NCI-H748 treated with DMSO at 0.1 percent for 48 hours (cell line): Measurements from ENCODE around the gene ADAMTS4.

ENCODE experiments used
- DNase-seq: peaks from one replicate; lab custom pipeline; 2025; lab: John Stamatoyannopoulos, UW

Gene ADAMTS4

DNA sequence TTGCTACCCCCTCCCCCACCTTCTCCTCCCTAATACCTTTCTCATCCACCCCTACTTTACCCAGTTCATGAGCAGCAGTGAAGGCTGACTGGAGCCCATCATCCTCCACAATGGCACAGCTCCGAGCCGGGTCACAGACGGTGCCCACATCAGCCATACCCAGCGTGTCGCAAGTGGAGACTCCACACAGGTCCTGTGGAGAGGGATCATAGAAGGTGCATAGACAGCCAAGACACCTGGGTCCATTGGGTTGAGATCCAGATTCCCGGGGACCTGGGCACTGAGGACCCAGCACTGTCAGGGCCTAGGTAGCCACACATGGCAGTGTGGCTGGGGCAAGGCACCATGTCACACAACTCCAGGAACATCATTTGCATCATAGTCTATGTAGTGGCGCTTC lies 2.7 kb downstream of the ADAMTS4 start:
- DNase-seq: no peak

GRCh38 chr1:161195171-161195570 lies 3.7 kb downstream of the ADAMTS4 start:
- no peak for DNase-seq

DNA sequence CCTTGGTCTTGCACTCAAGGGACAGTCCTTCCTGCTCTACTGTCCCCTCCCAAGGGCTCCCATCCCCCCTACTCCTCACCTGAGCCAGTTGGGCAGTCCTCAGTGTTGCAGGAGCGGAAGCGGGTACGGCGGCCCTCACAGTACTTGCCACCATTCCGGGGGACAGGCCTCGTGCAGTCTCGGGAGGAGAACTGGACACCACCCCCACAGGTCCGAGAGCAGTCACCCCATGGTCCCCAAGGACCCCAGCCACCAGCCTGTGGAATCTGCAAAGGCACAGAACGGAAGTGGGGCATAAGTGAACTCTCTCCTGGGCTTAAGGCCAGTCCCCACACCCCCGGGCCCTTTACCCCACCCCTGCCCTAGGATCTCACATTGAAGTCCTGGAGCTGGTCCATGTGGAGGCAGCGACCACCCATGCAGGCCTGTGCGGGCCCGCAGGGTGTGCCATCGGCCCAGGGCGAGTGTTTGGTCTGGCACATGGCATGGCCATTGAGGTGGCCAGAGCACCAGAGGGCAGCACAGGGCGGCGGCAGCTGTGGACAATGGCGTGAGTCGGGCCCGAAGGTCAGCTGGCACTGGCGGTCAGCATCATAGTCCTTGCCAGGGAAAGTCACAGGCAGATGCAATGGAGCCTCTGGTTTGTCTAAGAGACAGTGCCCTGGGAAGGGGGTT lies 5.2 kb downstream of the ADAMTS4 start:
- DNase-seq: no peak

GRCh38 chr1:161192476-161193465 lies 6.1 kb downstream of the ADAMTS4 start:
- DNase-seq: peak; percentile 39

DNA sequence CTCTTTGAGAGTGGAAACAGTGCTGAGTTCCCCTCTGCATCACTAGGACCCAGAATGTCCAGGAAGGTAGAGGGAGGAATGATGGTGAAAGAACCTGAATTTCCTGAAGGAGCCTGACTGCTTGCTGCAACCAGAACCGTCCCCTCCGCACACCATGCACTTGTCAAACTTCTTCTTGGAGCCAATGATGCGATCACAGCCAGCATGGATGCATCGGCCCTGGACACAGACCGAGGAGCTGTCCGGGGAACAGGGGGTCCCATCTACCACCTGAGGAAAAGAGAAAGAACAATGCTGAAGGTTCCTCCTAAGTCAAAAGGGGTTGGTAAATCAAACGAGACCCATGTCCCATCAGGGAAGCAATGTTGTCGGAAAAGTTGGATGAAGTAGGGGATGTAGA lies 6.9 kb downstream of the ADAMTS4 start:
- no peak for DNase-seq

DNA sequence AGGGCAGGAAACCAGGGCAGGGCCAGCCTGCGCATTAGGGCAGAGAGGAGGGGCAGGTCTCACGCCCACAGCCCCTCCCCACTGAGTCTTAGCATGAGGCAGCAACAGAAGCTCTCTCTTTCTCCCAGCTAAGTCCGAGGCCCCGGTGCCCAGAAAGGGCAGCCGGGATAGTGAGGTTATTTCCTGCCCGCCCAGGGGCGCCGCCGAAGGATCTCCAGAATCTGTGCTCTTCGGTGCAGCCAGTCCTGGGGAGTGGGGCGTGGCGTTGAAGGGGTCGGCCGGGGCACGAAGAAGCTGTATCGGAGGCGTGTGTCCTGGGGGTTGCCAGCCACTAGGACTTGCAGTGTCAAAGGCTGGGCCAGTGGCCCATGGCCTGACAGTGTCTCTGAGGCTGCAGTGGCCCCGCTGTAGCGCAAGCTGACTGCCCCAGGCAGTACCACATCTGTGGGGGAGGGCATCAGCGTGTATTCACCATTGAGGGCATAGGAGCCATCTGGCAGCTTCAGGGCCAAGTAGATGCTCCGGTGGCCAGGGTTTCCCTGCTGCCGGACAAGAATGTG lies 7.8 kb downstream of the ADAMTS4 start:
- DNase-seq: no peak

DNA sequence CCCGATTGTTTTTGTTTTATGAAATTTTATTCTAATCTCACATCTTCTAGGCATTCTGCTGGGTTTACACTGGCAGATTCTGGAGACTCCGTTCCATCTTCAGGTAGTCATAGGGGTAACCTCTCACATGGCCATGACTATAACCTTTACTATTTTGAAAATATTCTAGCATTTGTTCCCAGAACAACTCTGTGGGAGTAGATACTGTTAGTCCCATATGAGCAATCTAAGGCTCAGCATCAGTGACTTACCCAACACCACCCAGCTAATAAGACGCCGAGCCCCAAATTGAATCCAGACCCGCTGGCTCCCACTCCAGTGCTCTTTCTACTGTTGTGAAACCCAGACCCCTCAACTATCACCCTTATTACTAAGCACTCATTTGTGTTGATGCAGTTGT lies 9.8 kb downstream of the ADAMTS4 start:
- no peak for DNase-seq

GRCh38 chr1:161188381-161188780 lies 10.5 kb downstream of the ADAMTS4 start:
- DNase-seq: no peak

DNA sequence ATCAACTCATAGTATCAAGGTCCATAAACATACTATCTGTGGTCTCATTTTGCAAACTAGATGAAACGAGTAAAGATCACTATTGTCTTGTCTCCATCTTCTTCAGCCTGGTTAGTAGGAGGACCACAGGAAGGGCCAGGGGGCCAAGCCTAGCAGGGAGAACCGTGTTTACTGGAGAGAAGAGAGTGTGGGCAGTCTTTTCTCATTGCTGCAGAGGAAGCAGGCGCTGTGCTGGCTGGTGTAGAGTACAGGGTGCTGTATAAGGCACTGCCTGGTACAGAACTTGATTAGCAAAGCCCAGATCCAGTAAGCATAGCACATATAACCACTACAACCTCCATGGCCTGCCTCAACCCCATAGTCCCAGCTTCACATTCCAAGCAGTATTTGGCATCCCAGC lies 11.5 kb downstream of the ADAMTS4 start:
- DNase-seq: no peak

DNA sequence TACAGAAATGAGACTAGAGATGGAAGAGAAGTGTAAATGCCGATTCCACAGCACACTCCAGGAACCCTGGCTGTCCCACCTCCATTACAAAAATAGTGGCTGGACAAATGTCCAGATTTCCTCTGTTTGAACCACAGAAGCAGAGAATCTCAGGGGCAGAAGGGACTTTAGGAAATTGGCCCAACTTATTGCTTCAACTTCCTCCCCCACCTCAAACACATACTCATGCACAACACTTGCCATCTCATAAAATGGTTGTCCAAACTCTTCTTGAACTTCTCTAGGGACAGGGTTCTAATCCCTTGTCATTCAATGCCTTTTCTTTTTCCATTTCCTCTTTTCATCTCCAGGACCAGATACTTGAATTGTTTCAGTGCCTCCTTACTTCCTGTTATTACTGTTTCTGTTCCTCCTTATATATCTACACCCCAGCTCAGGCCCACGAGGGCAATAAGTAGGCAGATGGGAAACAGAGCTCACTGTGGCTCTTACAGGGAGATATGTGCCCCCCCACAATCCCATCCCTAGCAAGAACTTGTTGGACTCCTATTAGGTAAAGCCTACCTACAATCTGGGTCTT lies 13.0 kb downstream of the ADAMTS4 start:
- DNase-seq: no peak

GRCh38 chr1:161185282-161185682 lies 13.6 kb downstream of the ADAMTS4 start:
- no peak for DNase-seq

- DNase-seq: no peak
Measured at GRCh38 chr1:161182214-161182613, 16.6 kb downstream of the ADAMTS4 start.

GRCh38 chr1:161180639-161181038 lies 18.2 kb downstream of the ADAMTS4 start:
- no peak for DNase-seq

DNA sequence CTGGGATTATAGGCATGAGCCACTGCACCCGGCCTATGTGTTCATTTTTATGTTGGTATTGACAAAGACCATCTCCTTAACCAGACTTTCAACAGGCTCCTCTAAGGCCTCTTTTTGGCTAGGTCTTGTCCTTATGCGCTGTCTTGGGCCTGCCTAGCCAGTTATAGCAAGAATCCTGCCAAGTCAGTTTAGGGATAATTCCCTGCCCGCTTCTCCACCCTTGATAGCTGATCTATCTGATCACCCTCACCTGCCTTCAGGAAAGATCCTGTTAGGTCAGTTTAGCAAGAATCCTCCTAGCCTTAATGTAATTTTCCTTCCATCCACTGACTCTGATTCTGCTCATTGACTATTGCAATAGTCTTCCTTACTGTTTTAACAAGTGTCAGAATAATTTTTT lies 19.2 kb downstream of the ADAMTS4 start:
- DNase-seq: no peak

- no peak for DNase-seq
Measured at GRCh38 chr1:161177936-161178244, 21.0 kb downstream of the ADAMTS4 start.

DNA sequence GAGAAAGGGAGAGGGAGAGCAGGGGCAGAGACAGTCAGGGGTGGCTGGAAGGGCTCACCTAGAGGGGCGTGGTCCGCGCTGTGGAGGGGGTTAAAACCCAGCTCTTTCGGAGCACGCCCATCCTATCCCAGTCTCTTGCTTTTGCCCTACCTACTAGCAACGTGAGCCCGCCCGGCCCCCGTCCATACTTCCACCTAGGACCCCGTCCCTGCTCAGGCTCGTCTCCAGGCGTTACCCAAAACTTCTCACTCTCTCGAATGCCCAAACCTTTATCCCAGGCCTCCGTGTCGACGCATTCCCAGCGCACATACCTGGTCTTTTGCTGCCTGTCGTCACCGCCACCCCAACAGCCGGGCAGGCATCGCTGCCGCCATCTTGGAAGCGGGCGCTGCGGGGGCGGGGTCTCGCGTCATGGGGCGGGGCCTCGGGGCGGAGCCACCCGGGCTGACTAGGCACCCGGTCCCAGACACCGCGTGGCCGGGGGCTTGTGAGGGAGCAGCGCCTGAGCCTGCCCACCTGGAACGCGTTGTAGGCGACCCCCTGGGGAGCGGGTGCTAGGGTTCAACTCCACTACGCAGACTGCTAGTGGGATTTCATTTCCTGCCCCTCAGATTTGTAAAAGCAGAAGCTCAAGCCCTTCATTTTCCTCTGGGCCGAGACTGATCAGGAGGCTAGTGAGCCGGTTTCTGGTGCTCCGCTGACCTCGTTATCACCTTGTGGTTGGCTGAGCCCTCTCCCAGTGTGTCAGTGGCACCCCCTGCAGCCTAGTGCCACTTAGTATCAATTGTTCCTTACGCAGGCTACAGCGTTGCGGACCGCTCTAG lies 21.5 kb downstream of the ADAMTS4 start, which contains the start of gene B4GALT3:
TSS of gene B4GALT3 (minus strand) at position 396 of the 824 bp plus-strand sequence. CDS start 1,447 bp downstream, outside the sequence.
- peak; percentile 76 for DNase-seq

DNA sequence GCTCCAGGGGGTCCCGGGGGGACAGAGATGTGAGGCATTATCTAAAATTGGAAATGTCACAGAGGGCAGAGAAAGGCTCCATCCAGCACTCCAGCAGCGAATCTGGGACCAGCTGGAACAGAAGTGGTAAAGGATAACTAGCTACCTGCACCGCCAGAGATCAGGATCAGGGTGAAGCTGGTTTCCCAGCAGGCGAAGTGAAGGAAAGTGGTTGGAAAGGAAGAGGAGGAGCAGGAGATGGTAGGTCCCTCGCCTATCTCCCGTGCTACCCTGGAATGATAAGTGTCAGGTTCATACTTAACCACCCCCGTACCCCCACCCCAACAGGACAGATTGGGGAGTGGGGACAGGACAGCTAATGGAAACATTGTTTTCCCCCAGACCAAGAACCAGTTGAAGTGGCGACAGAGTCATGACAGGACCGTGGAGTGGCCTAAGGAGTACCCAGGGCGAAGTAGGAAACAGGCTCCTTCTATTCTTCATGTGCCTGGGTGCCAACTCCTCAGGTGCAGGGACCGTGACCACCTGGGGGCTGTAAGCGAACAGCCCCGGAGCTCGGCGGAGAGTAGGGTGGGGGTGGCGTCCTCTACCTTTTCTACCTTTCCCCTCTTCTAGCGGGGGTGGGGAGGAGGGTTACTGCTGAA lies 22.3 kb downstream of the ADAMTS4 start:
- DNase-seq: no peak

GRCh38 chr1:161175771-161176453 lies 22.9 kb downstream of the ADAMTS4 start:
- no peak for DNase-seq

DNA sequence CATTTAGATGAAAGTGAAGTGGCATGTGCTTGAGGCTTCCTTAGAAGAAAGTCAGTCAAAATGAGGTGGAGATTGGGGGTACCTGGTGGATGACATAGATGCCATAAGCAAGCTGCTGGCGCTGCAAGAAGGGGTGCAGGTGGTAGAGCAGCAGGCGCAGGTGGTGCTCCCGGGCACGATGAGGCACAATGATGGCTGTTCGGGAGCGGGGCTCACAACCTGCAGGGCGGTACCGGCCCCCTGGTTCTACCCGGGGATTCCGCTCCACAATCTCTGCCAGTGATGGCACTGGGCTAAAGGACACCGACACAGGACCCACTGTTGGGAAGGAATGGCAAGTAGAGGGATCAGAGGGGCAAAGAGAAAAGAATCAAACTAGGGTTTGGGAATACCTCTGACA lies 23.9 kb downstream of the ADAMTS4 start:
- no peak for DNase-seq

- DNase-seq: no peak
Measured at GRCh38 chr1:161173711-161174110, 25.1 kb downstream of the ADAMTS4 start.
